GM19438 (cell line): Measurements from ENCODE around the gene SYNPR.

ENCODE experiments used
- ATAC-seq: cut with Tn5 transposase; IDR thresholded peaks from one replicate; pipeline ENCODE4 v1.9.1; 2021; ENCODE audit warnings: low read depth; ENCODE audit not compliant: unreplicated experiment

SYNPR gene

DNA sequence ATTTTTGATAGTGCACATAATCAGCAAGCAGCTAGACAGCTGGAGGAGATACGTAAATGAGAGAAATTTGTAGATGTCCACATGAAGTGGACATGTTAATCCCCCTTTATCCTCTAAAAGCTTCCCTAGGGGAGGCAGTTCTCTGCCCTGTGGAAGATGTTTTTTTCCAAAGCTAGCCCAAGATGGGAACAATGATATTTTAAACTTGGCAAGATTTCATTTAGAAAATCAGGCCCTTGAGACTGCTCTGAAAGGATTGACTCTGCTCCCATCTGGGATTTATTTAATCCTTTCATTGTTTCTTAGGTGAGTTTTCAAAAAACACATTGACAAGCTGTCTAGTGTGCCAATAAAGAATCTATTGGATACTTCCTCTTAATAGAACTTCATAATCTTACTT, 92.0 kb downstream of the SYNPR start:
- ATAC-seq = no peak

DNA sequence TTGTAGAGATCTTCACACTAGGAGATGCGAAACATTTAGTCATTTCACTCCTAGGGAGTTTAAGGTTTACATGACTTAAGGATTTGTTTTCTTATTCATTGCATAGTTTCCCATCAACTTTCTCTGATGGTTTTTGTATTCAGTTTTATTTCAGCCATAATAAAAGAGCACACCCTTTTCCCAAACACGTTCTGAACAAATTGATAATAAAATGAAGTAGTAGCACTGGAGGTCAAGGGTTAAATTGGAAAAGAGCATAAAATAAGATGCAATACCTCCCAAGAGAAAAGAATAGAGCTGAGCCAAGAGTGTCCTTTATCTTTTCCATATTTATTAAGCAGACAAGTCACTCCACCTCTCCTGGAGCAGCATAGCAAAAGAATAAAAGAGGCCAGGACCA, 104.9 kb downstream of the SYNPR start:
- ATAC-seq = no peak

DNA sequence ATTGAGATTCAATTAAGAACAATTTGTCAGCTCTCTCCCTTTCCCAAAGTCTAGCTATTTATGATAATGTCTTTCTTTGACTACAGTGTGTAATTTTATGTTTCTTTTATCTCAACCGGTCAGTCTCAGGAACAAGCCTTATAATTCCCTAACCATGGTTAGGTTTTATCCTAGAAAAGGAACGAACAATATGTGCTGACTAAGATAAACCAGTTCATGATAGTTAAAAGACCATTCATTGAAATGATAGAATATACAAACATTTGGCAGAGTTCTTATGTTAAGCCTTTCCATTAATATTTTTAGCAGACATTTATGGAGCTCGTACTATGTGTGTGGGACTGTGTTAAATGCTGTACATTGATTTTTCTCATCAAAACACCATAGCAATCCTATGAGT, 106.3 kb downstream of the SYNPR start:
- no peak for ATAC-seq

DNA sequence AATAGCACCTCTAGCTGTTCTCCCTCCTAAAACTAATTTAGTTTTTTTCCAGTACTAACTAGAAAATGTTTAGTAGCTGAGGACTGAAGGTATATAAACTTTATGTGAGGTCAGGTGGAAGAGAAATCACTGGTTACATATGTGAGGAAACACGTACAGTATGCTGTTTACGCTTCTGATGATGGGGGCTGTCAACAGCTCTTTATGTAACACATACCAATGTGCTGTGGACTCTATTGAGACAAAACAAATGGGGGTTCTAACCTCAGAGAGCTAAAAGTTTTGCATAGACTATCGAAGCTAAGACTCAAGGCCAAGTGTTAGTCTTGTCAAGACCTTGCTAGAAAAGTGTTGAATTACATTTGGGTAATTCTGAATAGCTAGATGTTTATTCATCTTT, 107.5 kb downstream of the SYNPR start:
- no peak for ATAC-seq

DNA sequence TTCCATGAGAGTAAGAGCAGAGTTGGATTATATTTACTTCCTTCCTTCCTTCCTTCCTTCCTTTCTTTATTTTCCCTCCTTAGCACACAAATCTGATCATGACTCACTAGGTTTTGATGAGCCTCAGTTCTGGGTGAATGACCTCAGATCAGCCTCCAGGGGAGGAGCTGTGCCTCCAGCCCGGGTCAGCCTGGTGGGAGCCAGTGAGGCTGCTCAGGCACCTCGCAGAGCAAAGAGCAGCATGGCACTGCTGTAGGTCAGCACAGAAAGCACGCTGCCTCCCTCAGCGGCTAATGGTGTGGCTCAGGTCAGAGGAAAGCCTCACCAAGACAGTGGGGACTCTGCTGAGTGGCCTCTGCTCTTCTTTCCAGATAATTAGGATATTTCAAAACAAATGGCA, 108.5 kb downstream of the SYNPR start:
- no peak for ATAC-seq

DNA sequence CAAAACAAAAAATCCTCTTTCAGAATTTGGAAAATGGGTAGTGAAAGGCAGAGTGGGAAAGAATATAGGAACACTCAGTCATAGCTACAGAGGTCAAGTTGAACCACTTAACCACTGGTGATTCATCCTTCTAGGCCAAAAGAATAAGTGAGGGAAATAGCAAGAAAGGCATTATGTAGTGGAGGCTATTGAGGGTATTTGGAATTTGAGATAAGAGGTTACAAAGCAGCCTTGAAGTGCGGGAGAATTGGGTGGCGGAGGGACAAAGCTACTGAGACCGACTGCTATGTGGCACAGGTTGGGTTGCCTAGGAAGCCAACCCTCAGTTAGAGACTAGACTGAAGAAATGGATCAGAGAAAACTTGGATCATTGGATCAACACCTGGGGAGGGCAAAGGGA, 109.5 kb downstream of the SYNPR start:
- ATAC-seq = no peak

DNA sequence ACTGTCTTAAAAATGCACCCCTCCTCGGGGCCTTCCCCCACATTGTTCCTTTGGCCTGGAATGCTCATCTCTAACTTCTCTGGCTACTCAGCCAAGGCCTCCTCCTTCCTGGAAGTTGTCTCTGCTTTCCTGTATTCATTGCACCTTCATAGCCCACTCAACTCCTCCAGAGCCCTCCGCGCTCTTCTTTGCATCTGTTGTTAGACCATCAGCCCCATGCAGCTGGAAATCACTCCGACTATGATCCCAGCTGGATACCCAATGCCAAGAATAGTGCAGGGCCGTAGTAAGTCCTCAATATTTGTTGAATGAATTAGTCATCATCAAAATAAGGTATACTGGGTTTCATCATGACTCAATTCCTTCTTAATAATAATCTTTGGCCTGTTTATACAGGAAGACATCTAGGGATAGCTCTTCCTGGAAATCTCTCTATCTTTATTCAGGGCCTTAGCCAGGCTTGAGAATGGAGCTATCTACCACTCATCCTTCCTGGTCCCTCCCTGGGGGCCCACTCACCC, 112.7 kb downstream of the SYNPR start:
- no peak for ATAC-seq

DNA sequence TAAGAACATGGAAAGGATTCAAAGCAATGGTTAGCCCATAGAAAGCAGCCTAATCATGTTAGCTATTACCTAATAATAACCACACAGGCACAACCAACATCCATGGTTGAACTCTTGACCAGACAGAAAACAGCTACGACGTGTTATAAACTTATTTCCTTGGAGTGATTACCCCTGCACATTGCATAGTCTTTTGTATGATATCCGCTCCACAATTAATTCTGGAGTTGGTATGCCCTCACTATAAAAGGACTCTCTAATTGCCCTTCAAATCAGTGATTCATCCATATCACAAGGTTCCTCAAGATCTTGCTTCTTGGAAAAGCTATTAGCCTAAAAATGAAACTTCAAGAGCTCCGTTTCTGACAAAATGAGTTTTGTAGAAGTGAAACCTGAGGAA, 117.9 kb downstream of the SYNPR start:
- no peak for ATAC-seq

DNA sequence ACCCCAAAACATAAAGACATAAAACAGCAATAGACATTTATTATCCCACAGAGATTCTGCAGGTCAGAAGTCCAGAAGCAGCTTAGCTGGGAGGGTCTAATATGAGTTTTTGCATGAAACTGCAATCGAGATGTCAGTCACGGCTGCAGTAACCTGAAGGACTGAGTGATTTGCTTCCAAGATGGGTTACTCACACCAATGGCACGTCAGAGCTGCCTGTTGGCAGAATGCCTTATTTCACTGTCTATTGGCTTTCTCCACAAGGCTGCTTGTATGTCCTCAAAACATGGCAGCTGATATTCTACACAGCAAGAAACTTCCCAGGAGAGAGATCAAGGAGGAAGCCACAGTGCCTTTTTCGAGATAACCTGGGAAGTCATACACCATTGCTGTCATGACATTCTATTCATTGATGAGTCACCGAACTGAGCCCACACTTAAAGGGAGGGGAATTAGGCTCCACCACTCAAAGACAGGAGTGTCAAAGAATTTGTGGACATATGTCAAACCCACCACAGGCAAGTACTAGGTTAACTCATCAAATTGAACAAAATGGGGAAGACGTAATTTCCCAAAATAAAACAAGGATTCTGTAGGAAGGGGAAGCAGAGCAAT, 122.2 kb downstream of the SYNPR start:
- no peak for ATAC-seq

DNA sequence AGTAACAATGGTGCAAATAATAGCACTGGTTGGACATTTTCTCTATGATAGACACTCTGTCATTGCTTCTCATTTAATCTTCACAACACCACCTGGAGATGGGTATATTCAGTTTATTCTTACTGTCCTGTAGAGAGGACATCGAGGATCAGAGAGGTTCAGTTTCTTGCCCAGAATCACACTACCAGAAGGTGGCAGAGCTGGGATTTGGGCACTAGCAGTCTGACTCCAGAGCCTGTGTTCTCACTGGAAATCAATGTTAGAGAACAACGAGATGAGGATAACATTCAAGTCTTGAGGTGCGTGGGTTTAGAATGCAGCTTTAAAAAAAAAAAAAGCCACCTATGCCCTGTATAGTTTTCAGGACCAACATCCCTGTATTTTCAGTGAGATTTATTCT, 127.8 kb downstream of the SYNPR start:
- ATAC-seq = no peak

DNA sequence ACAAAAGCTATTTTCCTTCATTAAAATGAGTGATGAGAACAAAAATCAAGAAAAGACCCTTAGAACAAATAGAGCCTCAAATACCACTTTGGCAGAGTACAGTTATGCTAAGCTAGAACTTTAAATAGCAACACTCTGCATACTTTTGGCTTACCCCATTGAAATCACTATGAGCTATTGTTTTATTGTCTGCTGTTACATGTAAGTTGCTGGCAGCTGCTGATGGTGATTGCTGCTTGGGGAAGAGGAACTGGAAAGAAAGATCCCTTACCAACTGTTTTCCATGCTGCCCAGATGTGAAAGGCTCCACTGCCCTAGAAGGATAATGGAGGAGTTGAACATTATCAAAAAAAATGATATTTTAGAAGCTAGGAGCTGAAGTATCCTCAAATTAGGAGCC, 135.4 kb downstream of the SYNPR start:
- no peak for ATAC-seq

DNA sequence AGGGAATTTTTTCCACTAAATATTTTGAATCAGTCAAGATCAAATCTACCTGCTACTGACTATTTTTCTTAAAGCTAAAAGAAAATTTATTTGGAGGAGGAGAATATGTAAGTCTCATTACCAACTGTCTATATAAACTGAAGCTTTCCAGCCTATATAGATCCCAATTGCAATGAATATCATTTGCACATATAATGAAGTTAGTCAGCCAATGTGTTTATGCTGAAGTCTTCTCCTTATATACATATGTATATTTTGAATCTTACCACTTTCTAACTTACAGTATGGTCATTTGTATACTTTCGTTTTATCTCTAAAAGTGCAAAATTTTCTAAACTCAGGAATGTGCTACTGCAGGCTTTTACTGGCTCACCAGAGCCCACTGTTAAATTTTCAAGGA, 136.5 kb downstream of the SYNPR start:
- no peak for ATAC-seq

DNA sequence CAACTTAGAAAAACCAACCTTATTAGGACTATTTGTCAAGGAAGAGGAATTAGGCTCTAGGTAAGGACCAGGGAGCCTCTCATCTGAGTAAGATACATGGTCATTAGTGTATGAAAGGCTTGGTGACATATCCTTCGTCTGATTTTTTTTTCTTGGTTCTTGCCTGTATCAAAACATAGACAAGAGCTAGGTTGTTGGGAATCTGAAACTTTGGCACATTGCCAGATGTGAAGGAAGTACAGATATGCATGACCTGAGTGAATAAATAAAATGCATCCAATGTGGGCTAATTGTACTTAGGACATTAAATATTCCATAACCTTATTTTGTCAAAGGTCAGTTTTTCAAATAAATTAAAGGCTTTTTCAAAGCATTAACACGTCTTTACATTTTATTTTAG, 151.8 kb downstream of the SYNPR start:
- ATAC-seq = no peak

DNA sequence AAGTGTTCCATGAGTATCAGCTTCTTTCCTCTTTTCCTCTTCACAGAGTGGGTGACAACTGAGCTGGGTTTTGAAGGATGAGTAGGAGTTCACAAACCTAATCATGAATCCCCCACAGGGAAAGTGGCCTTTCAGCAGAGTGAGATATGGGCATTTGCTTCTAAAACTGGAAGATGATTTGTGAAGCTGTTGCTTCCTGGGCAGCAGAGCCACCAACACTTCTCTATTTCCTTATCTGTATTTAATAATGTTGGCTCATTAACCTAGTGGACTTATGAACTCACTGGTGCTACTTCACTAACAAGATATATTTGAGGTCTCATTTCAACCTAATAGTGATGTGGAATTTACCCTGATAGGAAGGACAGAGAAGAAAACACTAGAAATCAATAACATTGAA, 152.8 kb downstream of the SYNPR start:
- ATAC-seq = no peak

DNA sequence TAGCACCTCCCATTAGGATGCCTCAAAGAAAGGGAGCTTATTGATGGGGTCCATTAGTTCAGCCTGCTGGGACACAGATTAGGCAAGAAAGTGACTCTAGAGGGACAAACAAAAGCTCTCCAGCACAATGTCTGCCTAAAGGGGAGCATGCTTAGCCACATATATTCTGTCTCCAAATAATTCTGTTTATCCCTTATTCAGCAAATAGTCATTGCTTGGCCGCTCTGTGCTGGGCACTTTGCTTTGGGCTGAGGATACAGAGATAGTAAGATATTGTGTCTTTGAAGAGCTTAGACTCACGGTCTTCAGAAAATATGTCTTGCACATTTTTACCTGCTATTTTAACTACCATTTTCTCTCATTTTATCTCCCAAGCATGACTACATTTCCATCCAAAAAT, 159.8 kb downstream of the SYNPR start:
- ATAC-seq = no peak

DNA sequence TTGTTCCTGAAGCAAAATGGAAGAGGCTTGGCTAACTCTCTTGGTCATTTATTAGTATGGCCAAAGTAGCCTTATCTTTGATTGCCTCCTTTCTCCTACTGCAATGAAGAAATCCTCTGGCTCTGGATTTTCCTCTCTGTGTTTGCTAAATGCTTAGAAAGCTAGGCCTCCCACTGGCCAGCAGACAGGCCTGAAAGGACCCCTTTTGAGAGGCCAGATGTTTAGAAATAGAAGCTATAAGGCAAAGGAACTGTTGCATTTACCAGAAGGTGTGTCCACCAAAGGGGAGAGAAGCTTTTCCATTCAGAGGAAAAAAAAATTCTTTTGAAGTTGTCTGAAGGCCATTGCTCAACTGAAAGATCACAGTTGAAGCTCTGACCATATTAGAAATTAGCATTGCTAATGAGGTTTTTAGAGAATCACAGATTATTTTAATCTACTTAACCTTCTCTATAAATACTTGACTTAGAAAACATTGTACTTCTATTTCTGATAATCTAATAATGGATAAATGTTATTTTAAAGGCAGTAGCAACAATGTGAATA, 160.8 kb downstream of the SYNPR start:
- no peak for ATAC-seq

DNA sequence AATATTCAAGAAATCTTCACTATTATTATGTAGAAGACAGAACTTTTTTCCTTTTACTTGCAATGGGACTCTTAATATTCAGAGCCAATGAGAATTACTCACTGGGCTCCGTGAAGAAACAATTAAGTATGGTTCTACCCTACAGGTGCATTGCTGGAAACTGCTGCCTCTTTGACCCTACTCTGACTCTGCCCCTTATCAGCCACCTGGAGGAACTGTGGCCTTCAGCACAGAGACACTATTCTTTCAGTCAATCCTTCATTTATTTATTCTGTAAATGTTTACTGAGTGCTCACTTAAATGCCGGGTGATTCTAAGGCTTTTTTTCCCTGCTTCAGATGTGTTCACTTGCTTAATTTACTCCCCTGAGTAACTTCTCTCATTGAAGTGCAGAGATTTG, 163.2 kb downstream of the SYNPR start:
- ATAC-seq = no peak

DNA sequence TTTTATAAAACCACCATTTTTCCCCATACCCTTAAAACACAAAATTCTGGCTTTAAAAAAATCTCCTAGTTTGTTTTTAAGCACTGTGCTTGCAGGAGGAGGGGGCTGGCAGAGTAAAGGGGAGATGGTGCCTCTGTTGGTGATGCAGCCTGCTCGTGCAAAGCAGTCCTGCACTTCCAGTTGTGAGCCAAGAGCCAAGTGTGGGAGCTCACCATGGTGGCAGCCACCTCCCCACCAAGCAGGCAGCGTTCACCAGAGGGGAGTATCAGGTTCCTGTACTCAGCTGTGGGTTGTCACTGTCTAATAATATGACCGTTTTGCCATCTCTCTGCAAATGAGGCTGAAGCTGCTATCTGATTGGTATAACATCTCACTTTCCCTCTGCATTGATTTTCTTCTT, 164.8 kb downstream of the SYNPR start:
- no peak for ATAC-seq

DNA sequence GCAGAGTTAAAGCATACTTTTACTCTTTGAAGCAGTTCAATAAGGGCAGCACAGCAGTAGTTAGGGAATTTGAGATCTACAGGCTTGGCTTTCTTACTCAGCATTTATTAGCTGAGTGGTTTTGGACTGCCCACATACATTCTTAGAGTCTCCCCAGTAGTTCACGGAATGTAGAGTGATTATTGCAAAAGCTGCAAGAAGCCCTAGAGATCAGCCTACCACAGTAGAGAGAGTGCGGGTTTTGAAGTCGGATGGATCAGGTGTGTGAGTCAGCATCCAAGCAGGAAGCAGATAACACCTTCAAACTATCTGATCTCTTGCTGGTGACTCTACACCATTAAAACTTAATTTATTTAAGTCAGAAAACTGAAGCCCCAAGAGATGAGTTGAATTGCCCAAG, 171.9 kb downstream of the SYNPR start:
- ATAC-seq = no peak

DNA sequence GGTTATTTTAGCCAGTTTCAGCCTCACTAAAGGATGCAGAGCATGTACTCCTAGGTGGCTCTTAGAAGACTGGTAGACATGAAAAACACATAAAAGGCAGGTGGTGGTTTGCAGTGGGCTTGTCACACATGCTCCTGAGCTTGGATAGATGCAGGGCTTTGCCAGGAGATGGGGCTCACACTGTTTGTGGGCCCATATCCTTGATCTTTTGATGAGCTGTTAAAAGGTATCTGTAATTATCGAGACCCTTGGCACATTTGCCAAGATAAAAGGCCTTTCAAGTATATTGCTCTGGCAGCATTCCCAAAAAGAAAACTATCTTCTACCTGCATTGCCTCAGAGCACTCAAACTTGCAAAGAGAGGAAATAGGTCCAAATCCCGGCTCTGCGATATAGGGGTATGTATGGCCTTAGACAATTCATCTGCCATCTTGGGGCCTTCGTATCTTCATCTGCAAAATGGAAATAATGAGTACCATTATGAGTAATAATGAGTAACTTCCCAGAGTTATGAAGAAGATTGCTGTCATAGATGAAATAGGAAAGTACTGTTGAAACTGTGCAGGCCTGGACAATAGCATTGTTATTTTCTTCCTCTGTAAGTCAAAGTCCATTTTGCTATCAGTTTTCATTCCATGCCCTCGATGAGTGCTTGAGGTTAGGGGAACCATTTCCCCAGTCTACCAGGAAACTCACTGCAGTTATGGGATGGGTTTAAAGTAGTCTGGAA, 172.7 kb downstream of the SYNPR start:
- no peak for ATAC-seq

DNA sequence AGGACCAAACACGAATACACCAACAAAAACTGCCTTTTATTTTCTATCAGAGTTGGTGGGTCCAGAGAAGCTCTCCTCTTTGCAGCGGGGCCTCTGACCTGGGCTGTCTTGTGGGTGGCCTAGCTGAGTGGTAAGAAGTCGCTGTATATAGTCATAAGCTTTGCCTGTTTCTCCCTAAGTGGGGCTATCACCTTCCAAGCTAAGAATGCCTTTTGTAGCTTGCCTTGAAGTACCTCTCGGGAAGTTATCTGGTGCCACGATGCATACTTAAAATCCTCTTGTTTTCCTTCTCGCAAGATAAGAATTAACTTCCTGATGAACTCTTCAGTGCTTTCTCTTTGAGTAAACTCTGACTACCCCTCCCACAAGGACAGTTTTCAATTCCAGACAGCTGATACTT, 178.8 kb downstream of the SYNPR start:
- no peak for ATAC-seq

DNA sequence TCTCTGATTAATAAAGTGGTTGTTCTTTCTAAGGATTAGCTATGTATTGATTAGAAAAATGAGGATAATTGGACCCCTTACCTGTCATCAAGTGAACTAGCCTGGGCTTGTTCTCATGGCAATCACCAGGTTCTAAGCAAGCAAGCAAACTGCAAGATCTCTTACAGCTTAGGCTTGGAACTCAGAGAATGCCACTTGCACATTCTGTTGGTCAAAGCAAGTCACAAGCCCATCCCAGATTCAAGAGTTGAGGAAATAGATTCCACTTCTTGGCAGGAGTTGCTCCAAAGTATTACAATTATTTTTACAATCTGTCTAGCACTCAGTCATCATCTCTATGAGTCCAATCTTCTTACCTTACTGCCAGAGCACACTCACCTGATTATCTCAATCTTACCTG, 180.3 kb downstream of the SYNPR start:
- ATAC-seq = no peak
